ENCODE results near the gene EDN2.

DNA sequence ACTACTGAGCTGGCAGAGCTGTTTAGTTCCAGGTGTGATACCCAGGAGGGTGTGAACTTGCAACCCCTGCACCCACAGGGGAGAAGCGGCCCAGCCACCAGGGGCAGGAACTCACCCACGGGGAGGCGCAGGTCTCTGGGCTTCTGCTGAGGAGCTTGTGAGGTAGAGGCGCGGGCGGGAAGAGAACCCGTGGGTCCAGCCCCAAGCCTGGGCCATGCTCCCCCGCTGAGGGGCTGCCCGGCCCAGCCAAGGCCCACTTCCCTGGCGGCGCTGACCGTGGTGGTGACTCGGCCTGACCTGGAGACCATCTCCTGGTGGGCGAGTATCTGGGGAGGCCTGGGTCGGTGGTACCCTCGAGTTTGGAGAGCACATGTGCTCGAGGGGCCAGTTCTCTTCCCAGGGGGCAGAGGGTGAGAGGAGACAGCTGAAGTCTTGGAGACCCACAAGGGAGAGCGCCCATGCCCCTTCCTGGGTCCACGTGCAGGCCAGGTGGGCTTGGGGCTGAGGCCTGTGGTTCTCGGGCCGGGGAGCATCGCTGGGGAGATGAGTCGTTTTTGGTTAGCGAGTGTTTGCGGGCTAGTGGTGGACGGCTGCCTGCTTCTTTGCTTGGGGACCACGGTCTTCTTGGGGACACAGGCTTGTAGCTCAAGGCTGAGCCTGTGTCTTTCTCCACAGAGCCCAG is 28.4 kb upstream of the EDN2 start:
- TF ChIP-seq, protein P1, sequence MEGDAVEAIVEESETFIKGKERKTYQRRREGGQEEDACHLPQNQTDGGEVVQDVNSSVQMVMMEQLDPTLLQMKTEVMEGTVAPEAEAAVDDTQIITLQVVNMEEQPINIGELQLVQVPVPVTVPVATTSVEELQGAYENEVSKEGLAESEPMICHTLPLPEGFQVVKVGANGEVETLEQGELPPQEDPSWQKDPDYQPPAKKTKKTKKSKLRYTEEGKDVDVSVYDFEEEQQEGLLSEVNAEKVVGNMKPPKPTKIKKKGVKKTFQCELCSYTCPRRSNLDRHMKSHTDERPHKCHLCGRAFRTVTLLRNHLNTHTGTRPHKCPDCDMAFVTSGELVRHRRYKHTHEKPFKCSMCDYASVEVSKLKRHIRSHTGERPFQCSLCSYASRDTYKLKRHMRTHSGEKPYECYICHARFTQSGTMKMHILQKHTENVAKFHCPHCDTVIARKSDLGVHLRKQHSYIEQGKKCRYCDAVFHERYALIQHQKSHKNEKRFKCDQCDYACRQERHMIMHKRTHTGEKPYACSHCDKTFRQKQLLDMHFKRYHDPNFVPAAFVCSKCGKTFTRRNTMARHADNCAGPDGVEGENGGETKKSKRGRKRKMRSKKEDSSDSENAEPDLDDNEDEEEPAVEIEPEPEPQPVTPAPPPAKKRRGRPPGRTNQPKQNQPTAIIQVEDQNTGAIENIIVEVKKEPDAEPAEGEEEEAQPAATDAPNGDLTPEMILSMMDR (conservative IDR thresholded peaks at IDR 0.05 in 1 of 2, IDR thresholded peaks at IDR 0.05 in 1 of 2; ENCODE audit: extremely low read depth in 1 of 2, insufficient read depth in 1 of 2, low read depth in 1 of 2, low read length in 2 of 2), result no peak
- TF ChIP-seq EZH2 (IDR thresholded peaks at IDR 0.05; ENCODE audit: borderline replicate concordance, low read length), result no peak

Data from mammary epithelial cell (primary cell).